HCT116 (cell line): ENCODE results near the gene POLN. TPM values are rescaled to one million over a fixed set of nuclear protein-coding genes. Genes with fewer than 3 reads are reported as not detected.

Experiments
- ATAC-seq: fragments of 200-7000 bp; cut with Tn5 transposase; 2 replicates; pipeline ENCODE4 v1.9.1; 2020; ENCODE audit warnings: mild to moderate bottlenecking, moderate library complexity
- BruUV-seq: library from RNA; stranded (reverse); fragments of 400-500 nt; replicated peaks from 2 replicates; lab custom pipeline; 2021; lab: Mats Ljungman, UMichigan
- CTCF ChIA-PET: fragments of 300-600 bp; sonication (Branson Sonifier 250); formaldehyde crosslinking; loops from one replicate; lab custom pipeline; 2021; ENCODE audit warnings: antibody characterized with exemption; lab: Charles Lee
- POLR2A ChIA-PET: fragments of 300-600, 350-600 bp; sonication (Branson Sonifier 250); formaldehyde crosslinking; loops from one replicate; lab custom pipeline; 2021; ENCODE audit warnings: antibody characterized with exemption; lab: Charles Lee
- RAD21 ChIA-PET, 2 experiments: fragments of 300-600 bp; sonication (Branson Sonifier 250); formaldehyde crosslinking; loops; one replicate each; lab custom pipeline; 2023; ENCODE audit warnings: low total read pairs in 2 of 2; ENCODE audit not compliant: uncharacterized antibody in 2 of 2, unreplicated experiment in 2 of 2, low non-redundant PET in 1 of 2; lab: Charles Lee
- DNase-seq: peaks from one replicate; pipeline ENCODE4 v3.0.0-alpha.2; 2010; ENCODE audit warnings: low read depth, low spot score
- H2AFZ ChIP-seq: fragments of 200-600 bp; shearing (Covaris generic), sonication (generic); 2 replicates; pipeline ENCODE4 v1.6.1; 2017; ENCODE audit warnings: low read depth, mixed run types, mixed read lengths, antibody characterized with exemption, low read length; ENCODE audit not compliant: poor library complexity, severe bottlenecking
- H3K27ac ChIP-seq: 2 replicates; pipeline ENCODE4 v1.5.1; 2012; ENCODE audit warnings: low read depth, low read length
- H3K27me3 ChIP-seq: fragments of 200-600 bp; sonication (generic); 2 replicates; pipeline ENCODE4 v1.6.1; 2016; ENCODE audit warnings: mixed run types, low read length, mixed read lengths; ENCODE audit not compliant: insufficient read depth
- H3K36me3 ChIP-seq, 2 experiments: fragments of 200-500 bp in 1 of 2; fragments of 200-600 bp in 1 of 2; sonication (Bioruptor generic) in 1 of 2; sonication (generic) in 1 of 2; 2 replicates each; pipeline versions ENCODE4 v1.5.1 to v1.6.1; 2014 to 2016; ENCODE audit warnings: low read length in 2 of 2, inconsistent platforms in 1 of 2, mixed read lengths in 1 of 2, mixed run types in 1 of 2; ENCODE audit not compliant: insufficient read depth in 2 of 2, control insufficient read depth in 1 of 2
- H3K4me1 ChIP-seq, 2 experiments: fragments of 200-600 bp in 1 of 2; sonication (generic) in 1 of 2; 2 replicates each; pipeline versions ENCODE4 v1.5.1 to v1.6.1; 2012 to 2017; ENCODE audit warnings: low read length in 2 of 2, inconsistent platforms in 1 of 2, mild to moderate bottlenecking in 1 of 2, mixed read lengths in 1 of 2, mixed run types in 1 of 2, moderate library complexity in 1 of 2; ENCODE audit not compliant: insufficient read depth in 2 of 2, control insufficient read depth in 1 of 2
- H3K4me2 ChIP-seq: fragments of 200-600 bp; sonication (generic); 2 replicates; pipeline ENCODE4 v1.6.1; 2017; ENCODE audit warnings: mixed run types, low read length, mixed read lengths
- H3K4me3 ChIP-seq, 2 experiments: fragments of 200-600 bp in 1 of 2; sonication (generic) in 1 of 2; replicated peaks in 1 of 2; 2 replicates each; pipeline ENCODE4 v1.5.1; 2011 to 2016; ENCODE audit warnings: low read length in 2 of 2, control low read depth in 1 of 2, low read depth in 1 of 2, mild to moderate bottlenecking in 1 of 2, mixed read lengths in 1 of 2, mixed run types in 1 of 2
- H3K79me2 ChIP-seq: fragments of 200-600 bp; sonication (generic); 2 replicates; pipeline ENCODE4 v1.6.1; 2017; ENCODE audit warnings: mild to moderate bottlenecking, mixed run types, low read length, moderate library complexity, mixed read lengths; ENCODE audit not compliant: insufficient read depth
- H3K9ac ChIP-seq: fragments of 200-600 bp; sonication (generic); 2 replicates; pipeline ENCODE4 v1.6.1; 2016; ENCODE audit warnings: low read length, mixed read lengths
- H3K9me2 ChIP-seq: fragments of 200-600 bp; sonication (generic), shearing (Covaris generic); 2 replicates; pipeline ENCODE4 v1.6.1; 2017; ENCODE audit warnings: mixed run types, mild to moderate bottlenecking, moderate library complexity; ENCODE audit not compliant: insufficient read depth
- H3K9me3 ChIP-seq, 2 experiments: fragments of 200-500 bp in 1 of 2; fragments of 200-600 bp in 1 of 2; sonication (Bioruptor generic) in 1 of 2; sonication (generic) in 1 of 2; 2 replicates each; pipeline ENCODE4 v1.6.1; 2014 to 2017; ENCODE audit warnings: low read length in 2 of 2, mixed read lengths in 2 of 2, inconsistent platforms in 1 of 2, low read depth in 1 of 2, mild to moderate bottlenecking in 1 of 2, mixed run types in 1 of 2, moderate library complexity in 1 of 2; ENCODE audit not compliant: control insufficient read depth in 1 of 2, insufficient read depth in 1 of 2
- H4K20me1 ChIP-seq: fragments of 200-600 bp; sonication (generic), shearing (Covaris generic); 2 replicates; pipeline ENCODE4 v1.6.1; 2017; ENCODE audit warnings: mixed run types, mild to moderate bottlenecking, moderate library complexity; ENCODE audit not compliant: insufficient read depth
- CEBPB ChIP-seq: IDR thresholded peaks from 2 replicates; pipeline ENCODE4 v1.6.1; 2012; ENCODE audit warnings: low read depth
- ELF1 ChIP-seq: IDR thresholded peaks from 2 replicates; pipeline ENCODE4 v1.6.1; 2012; ENCODE audit warnings: low read depth, borderline replicate concordance
- RAD21 ChIP-seq: IDR thresholded peaks from 2 replicates; pipeline ENCODE4 v1.6.1; 2012; ENCODE audit warnings: low read depth, mild to moderate bottlenecking
- REST ChIP-seq: IDR thresholded peaks from 2 replicates; pipeline ENCODE4 v1.6.1; 2012; ENCODE audit warnings: low read depth
- SRF ChIP-seq: IDR thresholded peaks from 2 replicates; pipeline ENCODE4 v1.6.1; 2012; ENCODE audit warnings: low read depth
- TCF7L2 ChIP-seq: IDR thresholded peaks from 2 replicates; pipeline ENCODE4 v1.7.0; 2011; ENCODE audit warnings: borderline replicate concordance, inconsistent platforms; ENCODE audit not compliant: insufficient read depth, insufficient read length; ENCODE audit errors: extremely low read depth
- YY1 ChIP-seq: IDR thresholded peaks from 2 replicates; pipeline ENCODE4 v1.6.1; 2011; ENCODE audit warnings: low read length, low read depth, moderate library complexity, mild to moderate bottlenecking; ENCODE audit not compliant: insufficient replicate concordance; ENCODE audit errors: extremely low read depth
- ZFX ChIP-seq: fragments of 450-650 bp; IDR thresholded peaks from 2 replicates; pipeline ENCODE4 v1.6.1; 2017
- ZNF274 ChIP-seq: fragments of 200-500 bp; sonication (Bioruptor generic); IDR thresholded peaks from 2 replicates; pipeline ENCODE4 v1.6.1; 2014; ENCODE audit warnings: mild to moderate bottlenecking, low read depth, low read length, inconsistent platforms
- intact Hi-C: fragments of 100-400 bp; cut with micrococcal nuclease; formaldehyde crosslinking; loops from 2 replicates; pipeline ENCODE4 v1.10.0; 2022
- total RNA-seq: library from RNA; stranded (reverse); gene quantifications from one replicate; pipeline ENCODE4 v1.2.1, GENCODE V29; 2021; ENCODE audit not compliant: unreplicated experiment
- TF ChIP-seq, protein P1 (sequence below), 3 experiments: fragments of 200-600 bp in 1 of 3; sonication (generic) in 1 of 3; IDR thresholded peaks in 2 of 3; conservative IDR thresholded peaks in 1 of 3; 2 replicates each; pipeline ENCODE4 v1.5.1; 2012 to 2017; ENCODE audit warnings: low read depth in 2 of 3, low read length in 2 of 3, antibody characterized with exemption in 1 of 3, borderline replicate concordance in 1 of 3, control low read depth in 1 of 3, mild to moderate bottlenecking in 1 of 3, mixed read lengths in 1 of 3, mixed run types in 1 of 3, moderate library complexity in 1 of 3; ENCODE audit not compliant: insufficient read depth in 1 of 3
- TF ChIP-seq, protein P2 (sequence below): IDR thresholded peaks from 2 replicates; pipeline ENCODE4 v1.6.1; 2012

POLN gene
- total RNA-seq, 1 experiment from 2014 or later, result 3.1 TPM

- intact Hi-C loops, result no loop called here
- no peaks in the 10 kb centered on the region for H3K9me2 ChIP-seq
- H4K20me1 ChIP-seq, result no peaks in the 10 kb centered on the region
- no peak overlapping the region for H3K9ac ChIP-seq
- no peak overlapping the region for H3K4me3 ChIP-seq
- no peak for DNase-seq
- no peaks in the 10 kb centered on the region for H3K36me3 ChIP-seq
- no peak for ATAC-seq
- no peak overlapping the region for H2AFZ ChIP-seq
- H3K27ac ChIP-seq, result no peak overlapping the region
- CTCF ChIA-PET, result no interaction called here
- RAD21 ChIA-PET, result no interaction called here
- TF ChIP-seq, protein P1, sequence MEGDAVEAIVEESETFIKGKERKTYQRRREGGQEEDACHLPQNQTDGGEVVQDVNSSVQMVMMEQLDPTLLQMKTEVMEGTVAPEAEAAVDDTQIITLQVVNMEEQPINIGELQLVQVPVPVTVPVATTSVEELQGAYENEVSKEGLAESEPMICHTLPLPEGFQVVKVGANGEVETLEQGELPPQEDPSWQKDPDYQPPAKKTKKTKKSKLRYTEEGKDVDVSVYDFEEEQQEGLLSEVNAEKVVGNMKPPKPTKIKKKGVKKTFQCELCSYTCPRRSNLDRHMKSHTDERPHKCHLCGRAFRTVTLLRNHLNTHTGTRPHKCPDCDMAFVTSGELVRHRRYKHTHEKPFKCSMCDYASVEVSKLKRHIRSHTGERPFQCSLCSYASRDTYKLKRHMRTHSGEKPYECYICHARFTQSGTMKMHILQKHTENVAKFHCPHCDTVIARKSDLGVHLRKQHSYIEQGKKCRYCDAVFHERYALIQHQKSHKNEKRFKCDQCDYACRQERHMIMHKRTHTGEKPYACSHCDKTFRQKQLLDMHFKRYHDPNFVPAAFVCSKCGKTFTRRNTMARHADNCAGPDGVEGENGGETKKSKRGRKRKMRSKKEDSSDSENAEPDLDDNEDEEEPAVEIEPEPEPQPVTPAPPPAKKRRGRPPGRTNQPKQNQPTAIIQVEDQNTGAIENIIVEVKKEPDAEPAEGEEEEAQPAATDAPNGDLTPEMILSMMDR (IDR thresholded peaks at IDR 0.05 in 2 of 3, conservative IDR thresholded peaks at IDR 0.05 in 1 of 3; ENCODE audit: borderline replicate concordance in 1 of 3, insufficient read depth in 1 of 3, low read depth in 2 of 3, low read length in 2 of 3), result no peak
- TF ChIP-seq ELF1 (no peak), CEBPB (no peak), SRF (no peak), YY1 (no peak), ZNF274 (no peak)
- H3K79me2 ChIP-seq, result no peaks in the 10 kb centered on the region
- H3K9me3 ChIP-seq, result no peaks in the 10 kb centered on the region
- POLR2A ChIA-PET, result no interaction called here
- no peaks in the 10 kb centered on the region for H3K27me3 ChIP-seq
- H3K4me2 ChIP-seq, result no peak overlapping the region
- H3K4me1 ChIP-seq, result peaks cover 0 to 4% of the 10 kb centered on the region in 2 experiments; a peak in 2 of 4 replicates
- no TSS peak for BruUV-seq
Observed at GRCh38 chr4:2290488-2290887, 48.6 kb upstream of the POLN start.

DNA sequence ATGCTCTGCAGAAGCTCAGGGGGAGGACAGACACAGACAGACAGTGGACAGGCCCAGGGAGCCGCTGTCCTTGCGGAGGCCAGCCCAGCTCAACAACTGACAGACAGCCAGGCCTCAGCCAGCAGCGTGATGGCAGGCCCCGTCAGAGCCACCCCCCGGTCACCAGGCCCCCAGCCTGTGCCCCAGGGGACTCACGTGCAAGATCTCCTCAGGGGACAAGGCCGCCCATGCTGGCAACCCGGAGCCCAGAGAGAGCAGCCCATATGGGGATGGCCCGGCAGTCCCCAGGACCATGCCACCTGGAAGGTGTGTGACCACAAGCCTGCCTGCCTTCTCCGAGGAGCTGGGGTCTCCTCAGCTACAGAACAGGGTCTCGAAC is 48.0 kb upstream of the POLN start:
- RAD21 ChIA-PET, result no interaction called here
- H2AFZ ChIP-seq, result no peak overlapping the region
- BruUV-seq, result no TSS peak

More for the DNA sequence above, 48.0 kb upstream of the POLN start:
- H3K9me3 ChIP-seq, result no peaks in the 10 kb centered on the region
- no peak overlapping the region for H3K27ac ChIP-seq
- ATAC-seq (no peak), DNase-seq (no peak)
- no peaks in the 10 kb centered on the region for H3K36me3 ChIP-seq
- CTCF ChIA-PET, result no interaction called here
- no peaks in the 10 kb centered on the region for H3K79me2 ChIP-seq
- H3K9ac ChIP-seq, result no peak overlapping the region
- no peaks in the 10 kb centered on the region for H4K20me1 ChIP-seq
- peaks cover 0 to 9% of the 10 kb centered on the region in 2 experiments; a peak in 2 of 4 replicates for H3K4me1 ChIP-seq
- POLR2A ChIA-PET, result no interaction called here
- no peak overlapping the region for H3K4me3 ChIP-seq
- H3K27me3 ChIP-seq, result no peaks in the 10 kb centered on the region
- intact Hi-C loops, result no loop called here
- TF ChIP-seq, protein P2, sequence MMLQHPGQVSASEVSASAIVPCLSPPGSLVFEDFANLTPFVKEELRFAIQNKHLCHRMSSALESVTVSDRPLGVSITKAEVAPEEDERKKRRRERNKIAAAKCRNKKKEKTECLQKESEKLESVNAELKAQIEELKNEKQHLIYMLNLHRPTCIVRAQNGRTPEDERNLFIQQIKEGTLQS, result no peak
- TF ChIP-seq, protein P1 (IDR thresholded peaks at IDR 0.05 in 2 of 3, conservative IDR thresholded peaks at IDR 0.05 in 1 of 3; ENCODE audit: borderline replicate concordance in 1 of 3, insufficient read depth in 1 of 3, low read depth in 2 of 3, low read length in 2 of 3), result no peak
- TF ChIP-seq REST, result no peak
- no peak for TF ChIP-seq ZFX
- TF ChIP-seq RAD21, result no peak
- no peak for TF ChIP-seq TCF7L2
- no peaks in the 10 kb centered on the region for H3K9me2 ChIP-seq
- no peak overlapping the region for H3K4me2 ChIP-seq
